C4-2B (cell line): ENCODE data around the gene GNA15.

Experiments
- ZFX ChIP-seq: fragments of 450-650 bp; IDR thresholded peaks from 2 replicates; pipeline ENCODE4 v1.6.1; 2017
- TF ChIP-seq, protein P1 (sequence below): fragments of 450-650 bp; conservative IDR thresholded peaks from 2 replicates; pipeline ENCODE4 v1.5.1; 2017; ENCODE audit warnings: mild to moderate bottlenecking

DNA sequence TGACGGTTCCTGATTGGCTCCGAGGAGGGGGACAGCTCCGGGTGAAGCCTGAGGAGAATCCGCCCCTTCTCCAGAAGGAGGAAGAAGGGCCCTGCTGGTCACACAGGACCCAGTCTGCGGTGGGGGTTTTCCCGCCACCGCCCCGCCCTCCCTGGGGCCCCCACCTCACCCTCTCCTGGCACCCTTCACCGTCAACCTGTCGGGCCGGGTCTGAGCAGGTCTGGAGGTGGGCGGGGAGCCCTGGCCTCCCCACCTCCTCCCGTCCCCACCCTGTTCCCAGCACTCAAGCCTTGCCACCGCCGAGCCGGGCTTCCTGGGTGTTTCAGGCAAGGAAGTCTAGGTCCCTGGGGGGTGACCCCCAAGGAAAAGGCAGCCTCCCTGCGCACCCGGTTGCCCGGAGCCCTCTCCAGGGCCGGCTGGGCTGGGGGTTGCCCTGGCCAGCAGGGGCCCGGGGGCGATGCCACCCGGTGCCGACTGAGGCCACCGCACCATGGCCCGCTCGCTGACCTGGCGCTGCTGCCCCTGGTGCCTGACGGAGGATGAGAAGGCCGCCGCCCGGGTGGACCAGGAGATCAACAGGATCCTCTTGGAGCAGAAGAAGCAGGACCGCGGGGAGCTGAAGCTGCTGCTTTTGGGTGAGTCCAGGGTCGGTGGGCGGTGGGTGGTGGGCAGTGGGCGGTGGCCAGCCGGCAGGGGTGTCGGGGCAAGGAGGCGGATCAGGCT is at the start of gene GNA15:
- TF ChIP-seq, protein P1, sequence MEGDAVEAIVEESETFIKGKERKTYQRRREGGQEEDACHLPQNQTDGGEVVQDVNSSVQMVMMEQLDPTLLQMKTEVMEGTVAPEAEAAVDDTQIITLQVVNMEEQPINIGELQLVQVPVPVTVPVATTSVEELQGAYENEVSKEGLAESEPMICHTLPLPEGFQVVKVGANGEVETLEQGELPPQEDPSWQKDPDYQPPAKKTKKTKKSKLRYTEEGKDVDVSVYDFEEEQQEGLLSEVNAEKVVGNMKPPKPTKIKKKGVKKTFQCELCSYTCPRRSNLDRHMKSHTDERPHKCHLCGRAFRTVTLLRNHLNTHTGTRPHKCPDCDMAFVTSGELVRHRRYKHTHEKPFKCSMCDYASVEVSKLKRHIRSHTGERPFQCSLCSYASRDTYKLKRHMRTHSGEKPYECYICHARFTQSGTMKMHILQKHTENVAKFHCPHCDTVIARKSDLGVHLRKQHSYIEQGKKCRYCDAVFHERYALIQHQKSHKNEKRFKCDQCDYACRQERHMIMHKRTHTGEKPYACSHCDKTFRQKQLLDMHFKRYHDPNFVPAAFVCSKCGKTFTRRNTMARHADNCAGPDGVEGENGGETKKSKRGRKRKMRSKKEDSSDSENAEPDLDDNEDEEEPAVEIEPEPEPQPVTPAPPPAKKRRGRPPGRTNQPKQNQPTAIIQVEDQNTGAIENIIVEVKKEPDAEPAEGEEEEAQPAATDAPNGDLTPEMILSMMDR: no peak
- no peak for TF ChIP-seq ZFX
